HepG2 (cell line): ENCODE results near the gene KIF1B. TPM values are rescaled to one million over a fixed set of nuclear protein-coding genes. Genes with fewer than 3 reads are reported as not detected.

Experiments used
- KDM5A ChIP-seq: fragments of 200-600 bp; sonication (generic); IDR thresholded peaks from 2 replicates; pipeline ENCODE4 v1.7.0; 2018; ENCODE audit warnings: antibody characterized with exemption, mild to moderate bottlenecking, low read length, borderline replicate concordance
- RBFOX2 ChIP-seq: fragments of 200-400 bp; formaldehyde crosslinking; IDR thresholded peaks from 2 replicates; pipeline ENCODE4 v1.6.1; 2017; ENCODE audit warnings: low read depth, mild to moderate bottlenecking, low read length
- SIX1 ChIP-seq: sonication (generic); formaldehyde crosslinking; IDR thresholded peaks from 2 replicates; pipeline ENCODE4 v1.4.0; 2020; ENCODE audit warnings: missing genetic modification reagents, borderline replicate concordance
- SOX5 ChIP-seq: IDR thresholded peaks from 2 replicates; pipeline ENCODE4 v1.6.1; 2016; ENCODE audit warnings: borderline replicate concordance
- SP4 ChIP-seq: sonication (generic); formaldehyde crosslinking; IDR thresholded peaks from 2 replicates; pipeline ENCODE4 v1.8.1; 2023; ENCODE audit warnings: mild to moderate bottlenecking, missing genetic modification reagents
- ZFX ChIP-seq: sonication (generic); formaldehyde crosslinking; IDR thresholded peaks from 2 replicates; pipeline ENCODE4 v1.4.0; 2020; ENCODE audit warnings: mild to moderate bottlenecking, low read depth, missing genetic modification reagents, moderate library complexity
- ZNF10 ChIP-seq: sonication (generic); formaldehyde crosslinking; IDR thresholded peaks from 2 replicates; pipeline ENCODE4 v1.4.0; 2020; ENCODE audit warnings: mild to moderate bottlenecking, low read depth, missing genetic modification reagents, borderline replicate concordance
- ZNF333 ChIP-seq: sonication (generic); formaldehyde crosslinking; IDR thresholded peaks from 2 replicates; pipeline ENCODE4 v1.4.0; 2020; ENCODE audit warnings: mild to moderate bottlenecking, missing genetic modification reagents, borderline replicate concordance
- ZNF343 ChIP-seq: sonication (generic); formaldehyde crosslinking; IDR thresholded peaks from 2 replicates; pipeline ENCODE4 v1.4.0; 2020; ENCODE audit warnings: mild to moderate bottlenecking, missing genetic modification reagents
- ZNF615 ChIP-seq: sonication (generic); formaldehyde crosslinking; IDR thresholded peaks from 2 replicates; pipeline ENCODE4 v1.5.0; 2020; ENCODE audit warnings: mild to moderate bottlenecking, missing genetic modification reagents, borderline replicate concordance
- ZNF850 ChIP-seq: sonication (generic); formaldehyde crosslinking; conservative IDR thresholded peaks from 2 replicates; pipeline ENCODE4 v1.9.0; 2021; ENCODE audit warnings: mild to moderate bottlenecking, missing genetic modification reagents
- polyA plus RNA-seq, 8 experiments: library from polyadenylated mRNA; depleted of rRNA in 3 of 8; stranded (reverse) in 7 of 8; unstranded in 1 of 8; fragments of >200 nt; fragmentation: Illumina TruSeq in 4 of 8; extraction: Trizol in 4 of 8; gene quantifications; 2 replicates each; pipeline versions ENCODE4 v1.2.1 to v1.2.3, GENCODE V29; 2011 to 2016; ENCODE audit warnings: low read depth in 4 of 8, missing spikeins in 1 of 8, mixed read lengths in 1 of 8; ENCODE audit not compliant: insufficient read depth in 1 of 8
- total RNA-seq, 5 experiments: library from RNA; depleted of rRNA; stranded (reverse); fragments of >200 nt; fragmentation: Illumina TruSeq; extraction: Trizol; gene quantifications; 2 replicates each; pipeline ENCODE4 v1.2.3, GENCODE V29; 2016; ENCODE audit warnings: low read depth in 1 of 5
- TF ChIP-seq, protein P1 (sequence below): sonication (generic); formaldehyde crosslinking; IDR thresholded peaks from 2 replicates; pipeline ENCODE4 v1.4.0; 2020; ENCODE audit warnings: missing genetic modification reagents; ENCODE audit errors: not compliant biosample characterization
- TF ChIP-seq, protein P2 (sequence below): sonication (generic); formaldehyde crosslinking; IDR thresholded peaks from 2 replicates; pipeline ENCODE4 v1.4.0; 2020; ENCODE audit warnings: missing genetic modification reagents
- TF ChIP-seq, protein P3 (sequence below), 2 experiments: fragments of 450-650 bp in 1 of 2; sonication (generic) in 1 of 2; formaldehyde crosslinking in 1 of 2; IDR thresholded peaks; 2 replicates each; pipeline versions ENCODE4 v1.6.1 to v1.8.0; 2016 to 2022; ENCODE audit warnings: antibody characterized with exemption in 1 of 2, mild to moderate bottlenecking in 1 of 2, missing genetic modification reagents in 1 of 2
- TF ChIP-seq, protein P4 (sequence below): sonication (generic); formaldehyde crosslinking; IDR thresholded peaks from 2 replicates; pipeline ENCODE4 v1.4.0; 2020; ENCODE audit warnings: low read depth, mild to moderate bottlenecking, missing genetic modification reagents

The KIF1B gene
- total and polyA plus RNA-seq, 2 of the 13 experiments (the other 11 are each of a cell fraction or from before 2014, with no cell fraction given): 26.7 to 32.5 TPM

DNA sequence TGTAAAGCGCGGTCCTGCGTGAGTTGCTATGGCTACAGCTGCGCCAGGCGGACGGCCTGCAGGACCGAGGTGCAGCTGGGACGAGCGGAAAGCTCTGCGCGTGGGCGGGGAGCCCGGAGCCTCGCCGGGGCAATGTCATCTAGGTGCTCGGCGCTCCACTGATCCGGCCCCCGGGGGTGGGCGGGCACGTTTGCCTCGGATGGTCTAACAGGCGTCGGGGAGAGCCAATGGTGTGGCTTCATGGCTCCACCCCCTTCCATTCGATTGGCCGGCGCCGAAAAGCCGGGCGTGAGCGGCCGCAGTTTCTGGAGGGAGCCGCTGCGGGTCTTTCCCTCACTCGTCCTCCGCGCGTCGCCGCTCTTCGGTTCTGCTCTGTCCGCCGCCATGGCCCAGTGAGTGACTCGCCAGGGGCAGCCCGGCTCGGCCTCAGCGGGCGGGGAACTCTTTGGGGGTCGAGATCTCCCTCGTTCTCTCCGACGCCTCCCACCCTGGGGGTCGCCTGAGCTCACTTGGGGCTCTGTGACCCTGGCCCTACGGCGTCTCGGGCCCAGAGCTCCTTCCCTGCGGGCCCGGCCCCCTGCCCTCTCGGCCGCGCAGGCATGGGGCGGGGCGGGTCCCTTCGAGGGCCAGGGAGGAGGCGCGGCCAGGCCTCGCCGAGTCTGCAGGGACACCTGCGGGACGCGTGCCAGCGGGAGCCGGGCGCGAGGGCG, 188.5 kb downstream of the KIF1B start, which contains the start of gene PGD (continued):
- TF ChIP-seq, protein P1, sequence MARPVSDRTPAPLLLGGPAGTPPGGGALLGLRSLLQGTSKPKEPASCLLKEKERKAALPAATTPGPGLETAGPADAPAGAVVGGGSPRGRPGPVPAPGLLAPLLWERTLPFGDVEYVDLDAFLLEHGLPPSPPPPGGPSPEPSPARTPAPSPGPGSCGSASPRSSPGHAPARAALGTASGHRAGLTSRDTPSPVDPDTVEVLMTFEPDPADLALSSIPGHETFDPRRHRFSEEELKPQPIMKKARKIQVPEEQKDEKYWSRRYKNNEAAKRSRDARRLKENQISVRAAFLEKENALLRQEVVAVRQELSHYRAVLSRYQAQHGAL (CRISPR knock-in tag): no peak
- peak; percentile 54; the same call in 1 of the 2 replicates for TF ChIP-seq KDM5A
- TF ChIP-seq ZFX (CRISPR knock-in tag): peak; percentile 98
- TF ChIP-seq, protein P2, sequence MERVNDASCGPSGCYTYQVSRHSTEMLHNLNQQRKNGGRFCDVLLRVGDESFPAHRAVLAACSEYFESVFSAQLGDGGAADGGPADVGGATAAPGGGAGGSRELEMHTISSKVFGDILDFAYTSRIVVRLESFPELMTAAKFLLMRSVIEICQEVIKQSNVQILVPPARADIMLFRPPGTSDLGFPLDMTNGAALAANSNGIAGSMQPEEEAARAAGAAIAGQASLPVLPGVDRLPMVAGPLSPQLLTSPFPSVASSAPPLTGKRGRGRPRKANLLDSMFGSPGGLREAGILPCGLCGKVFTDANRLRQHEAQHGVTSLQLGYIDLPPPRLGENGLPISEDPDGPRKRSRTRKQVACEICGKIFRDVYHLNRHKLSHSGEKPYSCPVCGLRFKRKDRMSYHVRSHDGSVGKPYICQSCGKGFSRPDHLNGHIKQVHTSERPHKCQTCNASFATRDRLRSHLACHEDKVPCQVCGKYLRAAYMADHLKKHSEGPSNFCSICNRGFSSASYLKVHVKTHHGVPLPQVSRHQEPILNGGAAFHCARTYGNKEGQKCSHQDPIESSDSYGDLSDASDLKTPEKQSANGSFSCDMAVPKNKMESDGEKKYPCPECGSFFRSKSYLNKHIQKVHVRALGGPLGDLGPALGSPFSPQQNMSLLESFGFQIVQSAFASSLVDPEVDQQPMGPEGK (CRISPR knock-in tag): peak; percentile 75
- TF ChIP-seq ZNF615 (CRISPR knock-in tag): peak; percentile 72; the same call in 1 of the 2 replicates
- TF ChIP-seq, protein P3, sequence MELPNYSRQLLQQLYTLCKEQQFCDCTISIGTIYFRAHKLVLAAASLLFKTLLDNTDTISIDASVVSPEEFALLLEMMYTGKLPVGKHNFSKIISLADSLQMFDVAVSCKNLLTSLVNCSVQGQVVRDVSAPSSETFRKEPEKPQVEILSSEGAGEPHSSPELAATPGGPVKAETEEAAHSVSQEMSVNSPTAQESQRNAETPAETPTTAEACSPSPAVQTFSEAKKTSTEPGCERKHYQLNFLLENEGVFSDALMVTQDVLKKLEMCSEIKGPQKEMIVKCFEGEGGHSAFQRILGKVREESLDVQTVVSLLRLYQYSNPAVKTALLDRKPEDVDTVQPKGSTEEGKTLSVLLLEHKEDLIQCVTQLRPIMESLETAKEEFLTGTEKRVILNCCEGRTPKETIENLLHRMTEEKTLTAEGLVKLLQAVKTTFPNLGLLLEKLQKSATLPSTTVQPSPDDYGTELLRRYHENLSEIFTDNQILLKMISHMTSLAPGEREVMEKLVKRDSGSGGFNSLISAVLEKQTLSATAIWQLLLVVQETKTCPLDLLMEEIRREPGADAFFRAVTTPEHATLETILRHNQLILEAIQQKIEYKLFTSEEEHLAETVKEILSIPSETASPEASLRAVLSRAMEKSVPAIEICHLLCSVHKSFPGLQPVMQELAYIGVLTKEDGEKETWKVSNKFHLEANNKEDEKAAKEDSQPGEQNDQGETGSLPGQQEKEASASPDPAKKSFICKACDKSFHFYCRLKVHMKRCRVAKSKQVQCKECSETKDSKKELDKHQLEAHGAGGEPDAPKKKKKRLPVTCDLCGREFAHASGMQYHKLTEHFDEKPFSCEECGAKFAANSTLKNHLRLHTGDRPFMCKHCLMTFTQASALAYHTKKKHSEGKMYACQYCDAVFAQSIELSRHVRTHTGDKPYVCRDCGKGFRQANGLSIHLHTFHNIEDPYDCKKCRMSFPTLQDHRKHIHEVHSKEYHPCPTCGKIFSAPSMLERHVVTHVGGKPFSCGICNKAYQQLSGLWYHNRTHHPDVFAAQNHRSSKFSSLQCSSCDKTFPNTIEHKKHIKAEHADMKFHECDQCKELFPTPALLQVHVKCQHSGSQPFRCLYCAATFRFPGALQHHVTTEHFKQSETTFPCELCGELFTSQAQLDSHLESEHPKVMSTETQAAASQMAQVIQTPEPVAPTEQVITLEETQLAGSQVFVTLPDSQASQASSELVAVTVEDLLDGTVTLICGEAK (IDR thresholded peaks at IDR 0.05): no peak
- TF ChIP-seq, protein P3 (CRISPR knock-in tag; IDR thresholded peaks at IDR 0.05): no peak; the same call in none of the 2 replicates
- TF ChIP-seq, protein P4, sequence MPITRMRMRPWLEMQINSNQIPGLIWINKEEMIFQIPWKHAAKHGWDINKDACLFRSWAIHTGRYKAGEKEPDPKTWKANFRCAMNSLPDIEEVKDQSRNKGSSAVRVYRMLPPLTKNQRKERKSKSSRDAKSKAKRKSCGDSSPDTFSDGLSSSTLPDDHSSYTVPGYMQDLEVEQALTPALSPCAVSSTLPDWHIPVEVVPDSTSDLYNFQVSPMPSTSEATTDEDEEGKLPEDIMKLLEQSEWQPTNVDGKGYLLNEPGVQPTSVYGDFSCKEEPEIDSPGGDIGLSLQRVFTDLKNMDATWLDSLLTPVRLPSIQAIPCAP (CRISPR knock-in tag): 0 out of 2 replicates have a peak, but pooled peaks have one; percentile 65
- TF ChIP-seq ZNF343 (CRISPR knock-in tag): peak; percentile 96
- TF ChIP-seq ZNF333 (CRISPR knock-in tag): peak; percentile 41; the same call in 1 of the 2 replicates
- TF ChIP-seq SOX5: peak; percentile 58
- no peak for TF ChIP-seq ZNF10 (CRISPR knock-in tag)
- peak; percentile 61; the same call in 1 of the 2 replicates for TF ChIP-seq SIX1
- TF ChIP-seq RBFOX2: peak; percentile 98
- TF ChIP-seq ZNF850 (CRISPR knock-in tag): no peak
- TF ChIP-seq SP4 (CRISPR knock-in tag): peak; percentile 100
